SH-SY5Y (cell line): ENCODE data around the gene HRH1.

Experiments used
- GATA2 ChIP-seq: IDR thresholded peaks from 2 replicates; pipeline ENCODE4 v1.6.1; 2011; ENCODE audit warnings: mild to moderate bottlenecking, low read depth, low read length
- GATA3 ChIP-seq: IDR thresholded peaks from 2 replicates; pipeline ENCODE4 v1.6.1; 2011; ENCODE audit warnings: low read depth, mild to moderate bottlenecking, low read length, moderate library complexity

- TF ChIP-seq GATA2, result no peak
- TF ChIP-seq GATA3, result no peak
Measured at GRCh38 chr3:11136830-11137626, 17.3 kb upstream of the HRH1 start.
